NCI-H510A (cell line): ENCODE measurements around the gene CACNA2D3.
A peak's percentile ranks its signal among the peaks of the same experiment; 100 is the strongest.
"Not testable (repeated sequence)": the region's sequence is repeated elsewhere in the genome, so short reads cannot be mapped to it uniquely, and the experiment has no call there.

Source experiments
- DNase-seq: peaks from one replicate; lab custom pipeline; 2025; lab: John Stamatoyannopoulos, UW

Gene CACNA2D3

DNA sequence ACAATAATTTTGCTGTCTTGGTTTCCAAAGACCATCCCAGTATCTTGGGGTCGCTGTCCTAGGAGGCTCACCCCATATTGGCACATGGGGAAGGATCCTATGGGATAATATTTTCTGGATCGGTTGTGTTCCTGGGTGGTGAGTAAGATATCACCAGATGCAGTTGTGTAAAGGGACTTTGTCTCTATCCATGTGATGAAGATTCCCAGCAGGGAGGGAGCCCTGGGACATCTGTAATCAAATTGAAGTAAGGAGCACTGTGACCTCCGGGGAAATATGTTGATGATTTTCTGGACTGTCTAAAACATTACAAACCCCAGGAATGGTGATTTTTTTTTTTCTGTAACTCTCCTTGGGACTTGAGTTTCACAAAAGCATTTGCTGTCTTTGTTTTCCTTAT, 841.7 kb downstream of the CACNA2D3 start:
- DNase-seq, result no peak

DNA sequence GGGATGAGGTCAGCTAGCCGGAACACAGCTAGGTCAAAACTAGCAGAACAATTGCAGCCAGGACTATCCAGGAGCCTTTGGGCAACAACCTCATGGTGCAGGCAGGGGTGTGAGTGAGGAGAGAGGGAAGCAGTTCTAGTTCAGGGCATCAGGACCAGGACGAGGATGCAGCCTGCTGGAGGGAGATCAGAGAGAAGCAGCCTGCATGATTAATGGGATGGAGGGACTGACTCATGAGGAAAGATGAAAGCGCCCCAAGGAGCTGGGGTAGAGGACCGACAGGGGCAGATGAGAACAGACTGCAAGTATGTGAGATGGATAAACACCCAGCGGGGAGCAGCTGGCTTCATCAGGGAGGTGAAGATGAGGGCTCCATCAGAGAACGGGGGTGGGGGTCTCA, 843.4 kb downstream of the CACNA2D3 start:
- DNase-seq, result no peak

DNA sequence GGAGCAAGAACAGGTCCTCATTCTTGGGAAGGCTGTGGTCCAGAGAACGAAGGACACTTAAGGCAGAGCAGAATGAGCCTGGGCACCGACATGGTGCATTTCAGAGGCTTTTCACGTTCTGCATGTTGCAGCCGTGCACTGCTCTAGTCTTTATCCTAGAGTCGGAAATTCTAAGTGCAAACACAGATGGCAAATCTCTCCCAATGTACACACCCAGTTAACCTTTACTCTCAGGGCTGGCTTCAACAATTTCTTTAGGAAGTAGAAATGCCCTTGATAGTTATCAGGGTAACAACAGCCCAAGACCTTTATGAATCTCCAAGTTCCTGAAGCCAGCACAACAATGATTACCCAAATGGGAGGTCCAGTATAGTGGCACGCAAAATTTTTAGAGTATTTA, 844.6 kb downstream of the CACNA2D3 start:
- DNase-seq, result no peak

DNA sequence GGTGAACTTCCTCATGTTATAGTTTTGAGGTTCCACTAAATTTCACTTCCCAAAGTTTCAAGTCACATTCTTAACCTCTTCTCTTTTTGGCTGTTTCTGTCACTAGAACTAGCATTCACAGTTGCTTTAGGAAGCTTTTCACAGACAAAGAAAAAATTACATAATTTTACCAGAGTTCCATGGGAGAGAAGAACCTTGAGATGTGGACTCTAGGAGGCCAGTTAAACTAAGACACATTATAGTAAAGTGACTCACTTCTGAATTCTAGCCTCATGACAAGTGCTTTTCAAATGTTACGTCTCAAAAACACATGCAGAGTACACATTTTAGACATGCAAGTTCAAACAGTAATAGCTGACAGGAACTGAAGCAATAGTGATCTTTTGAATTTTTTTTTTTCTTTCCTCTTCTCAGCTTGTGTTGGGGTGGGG, 845.4 kb downstream of the CACNA2D3 start:
- no peak for DNase-seq

DNA sequence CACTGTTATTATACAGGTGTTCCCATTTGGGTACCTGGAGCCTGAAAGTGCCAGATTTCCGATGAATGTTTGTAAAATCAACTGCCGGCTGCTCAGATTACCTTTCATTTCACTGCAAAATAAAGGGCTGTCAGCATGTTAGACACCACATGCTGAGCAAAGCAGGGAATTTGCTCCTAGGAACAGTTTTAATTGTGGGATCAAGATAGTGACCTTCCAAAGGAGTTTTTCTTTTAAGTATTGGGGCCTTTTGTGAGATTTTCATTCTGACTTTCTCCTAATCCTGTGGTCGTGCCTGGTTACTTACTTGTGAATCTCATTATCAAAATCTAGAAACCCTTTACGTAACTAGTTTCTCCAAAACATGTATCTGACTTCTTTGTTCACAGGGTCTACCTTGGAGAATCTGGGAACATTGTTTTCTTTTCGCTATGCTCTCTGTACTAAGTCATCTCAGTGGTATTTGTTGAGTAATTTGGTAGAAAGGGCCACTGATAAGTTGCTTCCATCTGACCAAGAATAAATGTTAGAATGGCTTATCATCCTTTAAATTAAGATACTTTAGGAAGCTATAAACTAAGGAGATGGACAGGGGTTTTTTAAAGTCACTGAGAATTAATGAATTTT, 846.3 kb downstream of the CACNA2D3 start:
- DNase-seq, result no peak

DNA sequence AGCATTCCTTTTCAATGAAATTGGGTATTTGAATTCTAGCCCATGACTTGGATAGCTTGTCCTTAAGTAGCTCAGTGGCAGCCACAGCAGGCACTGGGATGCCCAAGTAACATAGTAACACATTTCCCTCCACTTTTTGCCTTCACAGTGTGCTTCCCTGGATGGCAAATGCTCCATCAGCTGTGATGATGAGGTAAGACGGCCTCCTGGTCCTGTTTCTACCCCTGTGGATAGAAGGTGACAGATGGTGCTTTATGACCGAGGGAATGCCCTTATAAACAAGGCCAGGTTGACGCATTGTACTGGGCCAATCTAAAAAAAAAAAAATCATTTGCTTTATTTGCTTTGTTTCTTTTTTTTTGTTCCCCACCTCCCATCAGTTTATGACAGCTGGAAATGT, 847.3 kb downstream of the CACNA2D3 start:
- no peak for DNase-seq

DNA sequence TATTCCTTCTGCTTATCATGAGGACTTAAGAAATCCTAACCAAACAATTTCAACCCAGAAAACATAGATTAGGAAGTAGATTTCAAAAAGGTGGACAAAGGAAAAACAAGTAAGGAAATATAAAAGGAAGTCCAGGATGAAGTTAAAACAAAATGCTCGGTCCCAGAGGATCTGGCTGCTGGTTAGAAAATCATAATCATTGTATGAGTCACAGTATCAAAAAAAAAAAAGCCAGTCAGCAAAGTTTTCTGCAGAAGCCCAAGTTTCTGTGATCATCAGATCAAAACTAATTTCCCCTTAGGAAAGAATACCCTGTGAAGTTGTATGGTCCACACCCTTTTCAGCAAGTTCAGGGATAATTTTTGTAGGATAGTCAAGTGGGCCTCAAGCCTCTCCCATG, 848.5 kb downstream of the CACNA2D3 start:
- no peak for DNase-seq

DNA sequence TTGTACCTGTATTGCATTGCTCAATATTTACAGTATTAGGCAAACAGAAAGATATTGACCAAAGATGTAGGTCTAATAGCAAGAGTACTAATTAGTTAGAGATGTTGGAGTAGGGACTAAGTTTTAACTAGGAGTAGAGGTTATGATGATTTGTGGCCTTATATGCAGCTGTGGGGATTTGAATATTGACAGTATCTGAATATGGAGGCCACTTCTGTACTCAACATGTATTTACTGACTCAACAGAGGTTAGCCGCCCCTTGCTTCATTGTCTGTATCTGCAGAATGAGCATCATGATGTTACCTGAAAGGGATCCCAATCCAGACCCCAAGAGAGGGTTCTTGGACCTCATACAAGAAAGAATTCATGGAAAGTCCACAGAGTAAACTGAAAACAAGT, 855.1 kb downstream of the CACNA2D3 start:
- DNase-seq, result no peak

DNA sequence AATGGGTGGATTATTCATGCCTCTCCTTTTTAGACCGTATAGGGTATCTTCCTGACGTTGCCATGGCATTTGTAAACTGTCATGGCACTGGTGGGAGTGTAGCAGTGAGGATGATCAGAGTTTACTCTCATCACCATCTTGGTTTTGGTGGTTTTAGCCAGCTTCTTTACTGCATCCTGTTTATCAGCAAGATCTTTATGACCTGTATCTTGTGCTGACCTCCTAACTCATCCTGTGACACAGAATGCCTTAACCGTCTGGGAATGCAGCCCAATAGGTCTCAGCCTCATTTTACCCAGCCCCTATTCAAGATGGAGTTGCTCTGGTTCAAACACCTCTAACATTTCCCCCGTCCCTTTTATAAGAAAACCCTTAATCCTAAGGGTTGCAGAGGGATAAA, 855.6 kb downstream of the CACNA2D3 start:
- DNase-seq, result not testable (repeated sequence)

DNA sequence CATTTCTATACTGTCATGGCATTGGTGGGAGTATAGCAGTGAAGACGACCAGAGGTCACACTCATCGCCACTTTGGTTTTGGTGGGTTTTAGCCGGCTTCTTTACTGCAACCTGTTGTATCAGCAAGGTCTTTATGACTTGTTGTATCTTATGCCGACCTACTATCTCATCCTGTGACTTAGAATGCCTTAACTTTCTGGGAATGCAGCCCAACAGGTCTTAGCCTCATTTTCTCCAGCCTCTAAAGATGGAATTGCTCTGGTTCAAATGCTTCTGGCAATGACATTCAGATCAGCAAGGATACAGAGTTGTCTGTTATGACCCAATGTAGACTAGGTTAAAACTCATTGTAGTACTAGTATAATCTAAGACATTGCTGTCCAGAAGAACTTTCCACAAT, 860.5 kb downstream of the CACNA2D3 start:
- no peak for DNase-seq

DNA sequence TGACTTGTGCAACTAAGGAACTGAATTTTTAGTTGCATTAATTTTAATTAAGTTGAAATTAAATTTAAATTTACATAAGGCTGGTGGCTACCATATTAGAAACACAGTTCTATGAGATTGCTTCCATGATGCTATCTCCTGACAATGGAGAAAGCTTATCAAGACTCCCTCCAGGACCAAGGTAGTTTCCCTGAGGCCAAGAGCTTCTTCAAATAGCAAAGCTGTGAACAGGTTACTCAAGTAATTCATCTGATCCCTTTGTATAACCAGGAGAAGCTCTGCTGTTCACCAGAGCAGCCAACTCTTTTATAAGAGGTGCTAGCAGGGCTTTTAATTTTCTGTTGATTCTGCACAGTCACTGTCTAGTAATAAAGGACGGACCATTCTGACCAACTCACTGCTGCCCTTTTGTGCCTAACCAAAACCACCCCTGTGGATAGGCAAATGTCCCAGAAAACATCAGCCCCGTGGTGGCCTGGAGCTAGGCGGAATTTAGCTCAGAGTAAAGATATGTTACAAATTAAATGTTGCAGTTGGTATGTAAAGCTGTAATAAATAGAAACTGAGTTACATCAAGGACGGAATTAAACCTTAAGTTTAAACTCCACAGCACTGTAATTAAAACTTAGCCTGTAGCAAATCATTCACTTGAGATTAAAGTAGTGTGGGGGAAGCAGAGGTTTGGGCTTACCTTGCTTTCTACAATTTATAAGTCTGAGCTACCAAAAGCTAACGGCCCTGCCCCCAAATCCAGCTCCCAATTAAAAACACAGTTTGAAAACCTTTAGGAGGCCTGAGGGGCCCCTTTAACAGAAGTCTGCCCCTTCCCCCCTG, 861.1 kb downstream of the CACNA2D3 start:
- DNase-seq, result no peak

DNA sequence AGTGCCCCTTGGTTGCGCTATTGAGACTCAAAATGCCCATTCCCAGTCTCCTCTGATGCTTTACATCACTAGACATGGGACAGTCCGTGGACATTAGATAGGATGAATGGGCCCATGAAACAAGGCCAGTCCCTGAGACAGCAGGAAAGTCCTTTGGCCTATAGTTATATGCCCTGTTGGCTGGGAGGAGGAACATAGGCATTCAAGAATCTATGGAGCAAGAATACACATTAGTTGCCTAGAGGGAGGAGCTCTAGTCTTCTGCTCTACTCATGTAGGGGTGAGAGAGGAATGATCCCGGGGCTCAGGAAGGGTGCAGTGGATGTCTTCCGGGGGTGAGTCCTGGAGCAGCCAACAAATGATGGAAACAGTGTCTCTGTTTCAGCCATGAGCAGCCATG, 863.5 kb downstream of the CACNA2D3 start:
- no peak for DNase-seq

DNA sequence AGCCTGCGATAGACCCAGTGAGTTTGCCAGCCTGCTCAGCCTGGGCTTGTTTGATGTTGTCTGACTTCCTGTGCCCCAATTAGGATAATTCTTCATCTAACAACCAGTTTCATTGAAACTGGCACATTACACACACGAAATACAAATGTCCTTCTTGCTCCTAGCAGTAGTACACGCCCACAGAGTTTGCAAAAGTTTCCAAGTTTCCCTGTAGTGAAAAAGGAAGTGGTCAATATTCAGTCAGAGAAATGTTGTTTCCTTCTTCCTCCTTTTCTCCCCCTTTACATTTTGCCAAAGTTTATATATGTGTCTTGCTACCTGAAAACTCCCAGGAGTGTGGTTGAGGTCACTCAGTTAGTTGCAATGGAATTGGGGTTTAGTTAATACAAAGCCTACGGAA, 863.9 kb downstream of the CACNA2D3 start:
- no peak for DNase-seq

DNA sequence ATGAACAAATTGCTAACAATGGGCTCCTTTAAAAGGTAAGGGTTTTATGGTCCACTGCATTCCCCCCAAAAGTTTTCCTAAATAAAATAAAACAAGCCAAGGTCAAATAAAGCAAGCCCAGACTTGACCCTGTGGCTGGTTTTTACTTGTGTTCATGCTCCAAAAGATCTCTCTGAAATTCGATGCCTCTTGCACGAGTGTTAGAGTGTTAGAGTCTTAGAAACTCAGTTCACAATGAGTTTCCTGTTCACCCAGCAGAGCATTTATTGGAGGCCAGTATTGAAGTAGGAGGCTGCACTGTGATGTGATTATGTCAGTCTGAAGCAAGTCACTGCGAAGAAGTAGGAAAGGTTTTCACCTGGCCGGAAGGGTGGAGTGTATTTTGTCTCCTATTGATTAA, 865.4 kb downstream of the CACNA2D3 start:
- no peak for DNase-seq

DNA sequence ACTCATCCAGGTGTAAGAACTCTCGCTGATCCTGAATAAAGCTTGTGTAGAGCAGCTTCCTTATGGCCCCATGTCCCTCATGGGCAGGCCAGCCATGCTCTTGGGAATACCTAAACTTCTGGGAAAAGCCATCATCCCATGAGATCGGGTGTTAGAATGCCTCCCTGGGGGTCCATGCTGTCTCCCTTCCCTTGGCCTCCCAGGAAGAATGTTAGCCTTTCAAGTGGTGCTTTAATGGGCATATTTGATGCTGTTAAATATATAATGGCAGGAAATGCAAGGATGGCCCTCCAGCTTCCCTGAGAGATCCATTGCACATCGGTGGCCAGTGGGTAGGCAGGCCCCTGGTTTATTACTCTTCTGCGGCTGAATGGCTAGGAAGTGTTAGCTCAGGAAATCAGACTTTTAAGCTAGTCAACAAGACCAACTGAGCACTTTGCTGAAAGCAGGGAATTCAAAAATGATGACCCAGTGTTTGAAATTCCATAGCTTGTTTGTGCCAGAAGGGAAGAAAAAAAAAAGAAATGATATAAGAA, 866.0 kb downstream of the CACNA2D3 start:
- no peak for DNase-seq

DNA sequence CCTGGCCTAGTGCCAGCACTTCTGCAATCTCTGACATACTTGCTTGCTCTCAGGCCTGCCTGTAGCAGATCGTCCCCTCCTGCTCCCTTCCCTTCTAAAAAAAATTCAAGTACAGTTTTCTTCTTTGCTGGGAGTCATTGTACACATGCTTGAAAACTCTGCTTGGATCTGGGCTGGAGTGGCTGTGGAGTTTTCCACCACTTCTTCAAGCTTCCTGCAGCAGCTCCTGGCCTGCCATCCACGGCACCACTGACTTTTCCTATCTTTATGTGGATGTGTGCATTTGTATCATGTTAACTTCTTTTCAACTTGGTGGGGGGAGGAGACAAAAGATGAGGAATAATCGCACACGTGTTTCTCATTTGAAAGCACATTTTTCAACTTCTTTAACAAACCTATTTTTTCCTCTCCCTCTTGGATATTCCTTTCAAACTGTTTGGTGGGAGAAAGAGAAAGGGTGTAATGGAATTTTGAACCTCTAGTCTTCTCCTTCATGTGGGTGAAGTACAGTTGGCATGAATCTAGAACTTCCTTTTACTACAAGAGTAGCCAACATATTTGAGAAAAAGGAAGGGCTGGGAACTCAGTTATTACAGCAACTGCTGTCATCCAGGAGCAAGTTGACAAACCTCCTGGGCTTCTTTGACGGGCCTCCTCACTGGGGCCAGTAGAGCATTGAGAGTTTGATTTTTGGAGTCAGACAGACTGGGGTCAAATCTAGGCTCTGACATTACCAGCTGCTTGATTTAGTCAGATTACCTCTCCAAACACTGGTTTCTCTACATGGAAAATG, 866.7 kb downstream of the CACNA2D3 start:
- DNase-seq, result no peak

DNA sequence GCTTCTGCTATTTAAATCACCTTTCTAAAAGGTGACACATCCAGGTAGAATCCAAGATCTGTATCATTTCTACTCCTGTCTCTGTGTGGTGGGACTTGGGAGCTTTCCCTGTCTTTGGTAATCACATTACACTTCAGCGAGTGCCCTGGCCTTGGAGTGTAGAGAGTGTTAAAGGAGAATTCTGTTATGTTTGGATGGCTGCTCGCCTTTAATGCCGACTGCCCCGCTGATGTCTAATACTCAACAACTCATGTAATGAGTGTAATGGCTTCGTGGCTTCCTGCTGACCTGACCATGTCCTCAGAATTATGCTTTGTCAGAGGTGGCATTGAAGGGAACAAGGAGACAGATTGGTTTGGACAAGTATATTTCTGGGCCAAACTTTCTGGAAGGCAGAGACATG, 871.8 kb downstream of the CACNA2D3 start:
- DNase-seq, result no peak

DNA sequence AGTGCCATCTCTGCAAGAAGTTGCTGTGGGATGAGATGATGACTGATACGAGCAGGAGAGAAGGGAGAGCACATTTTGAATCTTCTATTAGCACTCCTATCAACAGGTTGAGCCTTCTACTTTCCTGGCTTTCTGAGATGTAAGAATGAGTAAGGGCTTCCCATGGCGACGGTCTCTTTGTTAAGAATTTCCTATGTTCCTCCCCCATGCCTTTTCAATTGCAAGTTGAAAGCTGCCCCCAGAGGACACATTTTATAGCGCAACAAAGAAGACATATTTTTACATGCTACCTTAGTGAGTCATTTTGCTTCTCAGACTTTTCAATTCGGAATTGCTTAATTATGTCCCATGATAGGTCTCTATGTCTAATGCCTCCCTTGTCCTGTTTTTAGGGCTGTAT, 876.8 kb downstream of the CACNA2D3 start:
- DNase-seq, result no peak

DNA sequence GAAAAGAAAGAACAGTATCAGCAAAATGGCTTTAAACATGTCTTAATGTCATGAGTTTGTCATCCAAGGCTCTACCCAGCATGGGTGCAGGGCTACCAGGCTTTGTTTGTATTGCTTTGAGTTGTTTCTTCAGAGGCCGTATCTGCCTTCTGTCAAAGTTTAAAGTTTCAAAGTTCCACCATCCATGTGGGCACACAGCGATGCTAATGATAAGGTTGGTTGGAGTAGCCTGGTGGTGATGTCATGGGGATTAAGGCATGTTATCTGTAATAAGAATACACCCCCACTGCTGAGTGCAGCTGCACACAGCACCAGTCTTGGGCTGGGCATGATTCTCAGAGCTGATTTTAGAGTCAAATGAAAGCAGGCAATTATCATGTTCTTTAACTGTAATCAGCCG, 877.5 kb downstream of the CACNA2D3 start:
- no peak for DNase-seq

DNA sequence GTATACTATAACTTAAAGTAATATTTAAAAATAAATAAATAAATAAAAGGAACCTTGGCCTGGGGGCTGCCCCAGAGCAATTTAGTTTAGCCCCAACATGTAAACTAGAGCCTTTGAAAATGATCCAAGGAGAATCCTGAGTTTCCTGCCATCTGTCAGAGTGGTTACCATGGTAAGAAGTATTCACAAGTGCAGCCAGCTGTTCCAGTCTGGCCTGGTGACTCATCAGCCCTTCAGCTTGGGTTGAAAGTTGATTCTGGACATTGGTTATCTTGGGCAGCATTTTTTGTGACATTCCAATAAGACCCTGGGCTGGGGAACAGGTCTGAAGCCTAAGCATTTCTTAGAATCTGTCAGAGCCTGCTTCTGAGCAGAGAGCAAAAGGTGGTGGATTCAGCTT, 878.2 kb downstream of the CACNA2D3 start:
- peak; percentile 15 for DNase-seq

DNA sequence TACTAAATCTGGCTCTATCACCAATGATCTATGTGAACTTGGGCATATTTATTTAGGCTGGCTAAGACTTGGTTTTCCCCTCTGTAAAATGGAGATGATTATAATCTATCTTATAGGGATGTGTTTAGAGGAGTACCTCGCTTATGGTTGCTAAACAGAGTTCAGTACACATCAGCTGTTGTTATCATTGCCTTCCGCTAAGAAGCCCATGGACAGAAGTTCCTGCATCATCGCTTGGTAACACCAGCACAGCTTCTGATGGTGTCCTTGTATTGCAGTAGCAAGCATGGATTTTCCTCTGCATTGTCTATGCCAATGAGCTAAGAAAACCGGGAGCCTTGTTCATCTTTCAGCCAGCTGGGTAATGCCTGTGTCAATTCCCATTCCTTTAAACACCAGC, 878.6 kb downstream of the CACNA2D3 start:
- DNase-seq, result no peak

DNA sequence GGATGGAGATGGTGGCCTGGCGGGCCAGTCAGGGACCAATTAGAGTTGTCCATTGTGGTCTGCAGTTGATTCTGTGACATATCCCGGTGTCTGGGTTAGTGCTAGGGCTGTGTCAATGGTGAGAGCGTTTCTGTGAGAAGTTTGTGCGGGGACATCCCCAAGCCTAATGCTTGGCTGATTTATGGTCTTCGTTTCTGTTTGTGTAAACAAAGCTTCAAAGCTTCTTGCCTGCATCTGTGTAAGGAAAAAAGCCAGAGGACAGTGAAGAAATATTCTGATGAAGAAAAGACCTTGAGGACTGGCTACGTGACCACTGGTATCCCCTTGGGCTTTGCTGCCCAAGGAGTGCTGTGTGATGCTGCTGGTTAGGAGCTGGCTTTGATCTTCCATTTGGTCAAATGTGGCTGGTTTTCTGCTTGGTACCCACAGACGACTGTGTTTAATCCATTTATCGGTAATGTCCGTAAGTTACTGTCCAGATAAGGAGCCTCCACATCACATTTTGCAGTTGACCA, 880.1 kb downstream of the CACNA2D3 start:
- DNase-seq, result no peak
